Measurements from ENCODE around the gene CGB8.
"Not testable (repeated sequence)": the region's sequence is repeated elsewhere in the genome, so short reads cannot be mapped to it uniquely, and the experiment has no call there.

Gene CGB8

DNA sequence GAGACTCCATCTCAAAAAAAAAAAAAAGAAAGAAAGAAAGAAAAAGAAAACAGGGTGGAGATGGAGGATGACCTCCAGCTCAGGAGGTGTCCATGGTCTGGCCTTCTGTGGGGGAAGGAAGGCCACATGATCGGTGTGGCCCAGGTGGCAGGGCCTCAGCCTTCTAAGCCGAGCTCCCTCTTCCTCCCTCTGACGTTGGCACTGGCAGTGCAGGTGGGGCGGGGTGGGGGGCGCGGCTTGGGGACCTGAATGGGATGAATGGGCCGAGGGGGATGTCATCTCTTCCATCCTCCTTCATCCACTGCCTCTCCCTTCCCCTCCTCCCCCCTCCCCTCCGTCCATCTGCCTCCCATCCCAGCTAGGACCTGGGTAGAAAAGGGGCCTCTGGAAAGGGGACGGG is 9.2 kb downstream of the CGB8 start:
- not testable (repeated sequence) for H3K9me3 ChIP-seq (ENCODE audit: insufficient read depth, low read depth, low read length); H3K9ac ChIP-seq (ENCODE audit: low read depth, low read length); H3K27me3 ChIP-seq (ENCODE audit: insufficient read depth, low read length); H3K36me3 ChIP-seq (ENCODE audit: insufficient read depth, low read depth, low read length); H3K4me1 ChIP-seq (ENCODE audit: insufficient read depth, low read length); H3K4me3 ChIP-seq (ENCODE audit: low read length); H3K27ac ChIP-seq (ENCODE audit: low read length)

GRCh38 chr19:49038557-49039276 is 10.2 kb downstream of the CGB8 start:
- H3K27ac ChIP-seq (ENCODE audit: low read length); H3K4me1 ChIP-seq (ENCODE audit: insufficient read depth, low read length); H3K9ac ChIP-seq (ENCODE audit: low read depth, low read length); H3K9me3 ChIP-seq (ENCODE audit: insufficient read depth, low read depth, low read length); H3K4me3 ChIP-seq (ENCODE audit: low read length); H3K27me3 ChIP-seq (ENCODE audit: insufficient read depth, low read length); H3K36me3 ChIP-seq (ENCODE audit: insufficient read depth, low read depth, low read length): not testable (repeated sequence)

GRCh38 chr19:49038111-49038510 is 10.8 kb downstream of the CGB8 start:
- not testable (repeated sequence) for H3K4me1 ChIP-seq (ENCODE audit: insufficient read depth, low read length); H3K27me3 ChIP-seq (ENCODE audit: insufficient read depth, low read length); H3K36me3 ChIP-seq (ENCODE audit: insufficient read depth, low read depth, low read length); H3K9ac ChIP-seq (ENCODE audit: low read depth, low read length); H3K9me3 ChIP-seq (ENCODE audit: insufficient read depth, low read depth, low read length); H3K27ac ChIP-seq (ENCODE audit: low read length); H3K4me3 ChIP-seq (ENCODE audit: low read length)

DNA sequence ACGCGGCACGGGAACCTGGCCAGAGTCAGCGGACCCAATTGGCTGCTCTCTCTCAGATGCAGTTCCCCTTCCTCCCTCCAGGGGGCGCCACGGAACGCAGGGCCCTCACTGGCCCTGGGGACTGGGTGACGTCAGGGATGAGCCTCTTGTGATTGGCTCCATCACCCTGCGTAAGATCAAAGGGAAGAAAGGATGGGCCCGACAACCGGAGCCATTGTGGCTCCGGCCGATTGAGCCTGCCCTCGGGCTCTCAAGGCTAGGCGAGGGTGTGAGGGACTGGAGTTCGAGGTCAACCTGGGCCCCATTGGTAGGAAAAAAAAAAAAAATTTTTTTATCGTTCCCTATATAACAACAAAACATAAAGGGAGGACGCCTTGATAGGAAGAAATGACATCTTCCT is 12.1 kb downstream of the CGB8 start, which contains the start of gene CGB1:
Gene CGB1, minus strand, starts transcription at position 81 of the 400 bp plus-strand sequence. CDS start 184 bp downstream, outside the sequence.
- H3K4me1 ChIP-seq (ENCODE audit: insufficient read depth, low read length); H3K9me3 ChIP-seq (ENCODE audit: insufficient read depth, low read depth, low read length); H3K27me3 ChIP-seq (ENCODE audit: insufficient read depth, low read length); H3K4me3 ChIP-seq (ENCODE audit: low read length); H3K27ac ChIP-seq (ENCODE audit: low read length); H3K36me3 ChIP-seq (ENCODE audit: insufficient read depth, low read depth, low read length); H3K9ac ChIP-seq (ENCODE audit: low read depth, low read length): not testable (repeated sequence)

DNA sequence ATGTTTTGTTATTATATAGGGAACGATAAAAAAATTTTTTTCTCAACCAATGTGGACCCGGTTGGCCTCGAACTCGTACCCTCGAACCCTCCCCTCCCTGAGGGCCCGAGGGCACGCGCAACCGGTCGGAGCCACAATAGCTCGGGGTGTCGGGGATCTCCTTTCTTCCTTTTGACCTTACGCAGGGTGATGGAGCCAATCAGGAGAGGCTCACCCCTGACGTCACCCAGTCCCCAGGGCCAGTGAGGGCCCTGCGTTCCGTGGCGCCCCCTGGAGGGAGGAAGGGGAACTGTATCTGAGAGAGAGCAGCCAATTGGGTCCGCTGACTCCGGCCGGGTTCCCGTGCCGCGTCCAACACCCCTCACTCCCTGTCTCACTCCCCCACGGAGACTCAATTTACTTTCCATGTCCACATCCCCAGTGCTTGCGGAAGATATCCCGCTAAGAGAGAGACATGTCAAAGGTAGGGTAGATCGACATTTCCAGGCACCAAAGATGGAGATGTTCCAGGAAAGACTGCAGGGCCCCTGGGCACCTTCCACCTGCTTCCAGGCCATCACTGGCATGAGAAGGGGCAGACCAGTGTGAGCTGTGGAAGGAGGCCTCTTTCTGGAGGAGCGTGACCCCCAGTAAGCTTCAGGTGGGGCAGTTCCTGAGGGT is 17.1 kb downstream of the CGB8 start, which contains the start of gene CGB2:
Gene CGB2, plus strand, starts transcription at position 249 of the 660 bp plus-strand sequence. Its CDS starts 206 bp downstream, at position 455.
- not testable (repeated sequence) for H3K36me3 ChIP-seq (ENCODE audit: insufficient read depth, low read depth, low read length); H3K27me3 ChIP-seq (ENCODE audit: insufficient read depth, low read length); H3K4me1 ChIP-seq (ENCODE audit: insufficient read depth, low read length); H3K9me3 ChIP-seq (ENCODE audit: insufficient read depth, low read depth, low read length); H3K27ac ChIP-seq (ENCODE audit: low read length); H3K9ac ChIP-seq (ENCODE audit: low read depth, low read length); H3K4me3 ChIP-seq (ENCODE audit: low read length)

- H3K4me1 ChIP-seq (ENCODE audit: insufficient read depth, low read length); H3K4me3 ChIP-seq (ENCODE audit: low read length); H3K27ac ChIP-seq (ENCODE audit: low read length); H3K27me3 ChIP-seq (ENCODE audit: insufficient read depth, low read length); H3K9ac ChIP-seq (ENCODE audit: low read depth, low read length); H3K36me3 ChIP-seq (ENCODE audit: insufficient read depth, low read depth, low read length); H3K9me3 ChIP-seq (ENCODE audit: insufficient read depth, low read depth, low read length): not testable (repeated sequence)
Measured at GRCh38 chr19:49030323-49030722, 18.6 kb downstream of the CGB8 start.

GRCh38 chr19:49029749-49030148 is 19.2 kb downstream of the CGB8 start:
- not testable (repeated sequence) for H3K27me3 ChIP-seq (ENCODE audit: insufficient read depth, low read length); H3K36me3 ChIP-seq (ENCODE audit: insufficient read depth, low read depth, low read length); H3K4me1 ChIP-seq (ENCODE audit: insufficient read depth, low read length); H3K4me3 ChIP-seq (ENCODE audit: low read length); H3K27ac ChIP-seq (ENCODE audit: low read length); H3K9ac ChIP-seq (ENCODE audit: low read depth, low read length); H3K9me3 ChIP-seq (ENCODE audit: insufficient read depth, low read depth, low read length)

DNA sequence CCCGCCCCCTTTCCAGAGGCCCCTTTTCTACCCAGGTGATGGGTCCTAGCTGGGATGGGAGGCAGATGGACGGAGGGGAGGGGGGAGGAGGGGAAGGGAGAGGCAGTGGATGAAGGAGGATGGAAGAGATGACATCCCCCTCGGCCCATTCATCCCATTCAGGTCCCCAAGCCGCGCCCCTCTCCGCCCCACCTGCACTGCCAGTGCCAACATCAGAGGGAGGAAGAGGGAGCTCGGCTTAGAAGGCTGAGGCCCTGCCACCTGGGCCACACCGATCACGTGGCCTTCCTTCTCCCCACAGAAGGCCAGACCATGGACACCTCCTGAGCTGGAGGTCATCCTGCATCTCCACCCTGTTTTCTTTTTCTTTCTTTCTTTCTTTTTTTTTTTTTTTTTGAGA is 20.2 kb downstream of the CGB8 start:
- not testable (repeated sequence) for H3K27me3 ChIP-seq (ENCODE audit: insufficient read depth, low read length); H3K27ac ChIP-seq (ENCODE audit: low read length)

DNA sequence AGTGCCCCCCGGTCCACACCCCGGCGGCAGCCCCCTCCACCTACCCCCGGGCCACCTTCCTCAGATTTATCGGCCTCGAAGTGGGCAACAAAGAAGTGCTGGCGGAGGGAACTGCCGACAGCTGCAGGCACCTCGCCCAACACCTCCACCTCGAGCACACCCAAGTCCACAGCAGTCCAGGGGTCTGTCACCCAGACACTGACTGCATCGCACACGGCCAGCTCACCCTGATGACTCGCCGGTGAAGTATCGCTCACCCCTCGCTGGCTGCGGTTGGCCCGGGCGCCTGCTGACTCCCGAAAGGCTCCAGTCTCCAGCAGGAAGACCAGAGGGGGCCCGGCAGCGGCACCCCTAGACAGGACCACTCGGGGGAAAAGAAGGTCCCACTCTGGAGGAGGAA is 23.3 kb downstream of the CGB8 start:
- H3K4me1 ChIP-seq (ENCODE audit: insufficient read depth, low read length); H3K36me3 ChIP-seq (ENCODE audit: insufficient read depth, low read depth, low read length); H3K9me3 ChIP-seq (ENCODE audit: insufficient read depth, low read depth, low read length); H3K27ac ChIP-seq (ENCODE audit: low read length); H3K9ac ChIP-seq (ENCODE audit: low read depth, low read length); H3K4me3 ChIP-seq (ENCODE audit: low read length): not testable (repeated sequence)
- H3K27me3 ChIP-seq (ENCODE audit: insufficient read depth, low read length) = peaks cover 16% of the 10 kb centered on the region

More for the DNA sequence above, 20.2 kb downstream of the CGB8 start:
- H3K9me3 ChIP-seq (ENCODE audit: insufficient read depth, low read depth, low read length); H3K4me3 ChIP-seq (ENCODE audit: low read length); H3K9ac ChIP-seq (ENCODE audit: low read depth, low read length); H3K4me1 ChIP-seq (ENCODE audit: insufficient read depth, low read length); H3K36me3 ChIP-seq (ENCODE audit: insufficient read depth, low read depth, low read length): not testable (repeated sequence)

DNA sequence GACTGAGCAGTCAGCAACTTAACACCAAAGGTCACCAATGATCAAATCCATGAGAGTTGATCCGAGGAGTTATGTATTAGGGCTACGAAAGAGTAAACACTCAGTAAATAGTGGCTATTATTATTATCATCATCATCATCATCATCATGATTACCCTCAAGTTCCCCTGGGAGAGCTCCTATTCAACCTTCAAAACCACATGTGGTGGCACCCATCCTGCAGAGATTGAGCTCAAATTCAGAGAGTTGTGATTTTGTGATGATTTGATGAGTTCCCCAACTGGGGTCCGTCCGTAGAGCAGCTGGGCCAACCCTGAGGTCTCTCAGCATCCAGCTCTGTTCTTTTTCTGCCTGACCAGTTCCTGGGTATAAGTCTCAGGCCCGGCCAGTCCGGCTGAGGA is 23.8 kb downstream of the CGB8 start:
- H3K4me3 ChIP-seq (ENCODE audit: low read length); H3K36me3 ChIP-seq (ENCODE audit: insufficient read depth, low read depth, low read length); H3K27ac ChIP-seq (ENCODE audit: low read length); H3K9me3 ChIP-seq (ENCODE audit: insufficient read depth, low read depth, low read length); H3K9ac ChIP-seq (ENCODE audit: low read depth, low read length); H3K4me1 ChIP-seq (ENCODE audit: insufficient read depth, low read length): not testable (repeated sequence)
- H3K27me3 ChIP-seq (ENCODE audit: insufficient read depth, low read length) = peaks cover 21% of the 10 kb centered on the region

- H3K4me1 ChIP-seq (ENCODE audit: insufficient read depth, low read length); H3K36me3 ChIP-seq (ENCODE audit: insufficient read depth, low read depth, low read length); H3K9me3 ChIP-seq (ENCODE audit: insufficient read depth, low read depth, low read length); H3K4me3 ChIP-seq (ENCODE audit: low read length); H3K27ac ChIP-seq (ENCODE audit: low read length); H3K9ac ChIP-seq (ENCODE audit: low read depth, low read length): not testable (repeated sequence)
- H3K27me3 ChIP-seq (ENCODE audit: insufficient read depth, low read length) = peaks cover 24% of the 10 kb centered on the region
Measured at GRCh38 chr19:49024233-49024632, 24.7 kb downstream of the CGB8 start, which contains the start of gene CGB3. Gene CGB3, minus strand, starts transcription at chr19:49024333. Its CDS starts 362 bp downstream, at chr19:49023971.

DNA sequence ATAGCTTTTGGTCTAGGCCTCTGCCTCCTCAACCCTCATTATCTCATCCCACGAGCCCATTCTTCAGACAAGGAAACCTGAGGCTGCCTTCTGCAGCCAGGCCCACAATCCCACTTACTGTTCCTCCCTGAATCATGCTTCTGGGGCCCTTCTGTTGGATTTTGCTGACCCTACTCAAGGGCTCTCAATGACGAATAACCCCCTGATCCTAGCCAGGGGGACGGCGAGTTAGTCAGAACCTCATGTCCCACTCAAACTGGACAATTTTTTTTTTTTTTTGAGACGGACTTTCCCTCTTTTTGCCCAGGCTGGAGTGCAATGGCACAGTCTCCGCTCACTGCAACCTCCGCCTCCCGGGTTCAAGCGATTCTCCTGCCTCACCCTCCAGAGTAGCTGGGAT is 26.8 kb downstream of the CGB8 start:
- H3K9ac ChIP-seq (ENCODE audit: low read depth, low read length) = no peak overlapping the region
- no peaks in the 10 kb centered on the region for H3K9me3 ChIP-seq (ENCODE audit: insufficient read depth, low read depth, low read length)
- no peak overlapping the region for H3K4me3 ChIP-seq (ENCODE audit: low read length)
- H3K4me1 ChIP-seq (ENCODE audit: insufficient read depth, low read length) = no peaks in the 10 kb centered on the region; the same call in 1 of the 2 replicates
- H3K27ac ChIP-seq (ENCODE audit: low read length) = no peak overlapping the region
- H3K36me3 ChIP-seq (ENCODE audit: insufficient read depth, low read depth, low read length) = no peaks in the 10 kb centered on the region
- peaks cover 45% of the 10 kb centered on the region for H3K27me3 ChIP-seq (ENCODE audit: insufficient read depth, low read length)

Data from iPS-20b (cell line).